Nephron (organoid): ENCODE data around the gene CISH.

Experiments used
- H3K27ac Mint-ChIP-seq, 3 experiments: 2 replicates each; pipeline ENCODE4 v1.8.0; 2020; ENCODE audit warnings: mixed read lengths in 3 of 3, mild to moderate bottlenecking in 2 of 3, moderate library complexity in 1 of 3
- H3K27me3 Mint-ChIP-seq: 2 replicates; pipeline ENCODE4 v1.8.0; 2021; ENCODE audit warnings: low read depth, mild to moderate bottlenecking, moderate library complexity, mixed read lengths
- H3K36me3 Mint-ChIP-seq: 2 replicates; pipeline ENCODE4 v1.8.0; 2020; ENCODE audit warnings: low read depth, mixed read lengths
- H3K4me1 Mint-ChIP-seq: 2 replicates; pipeline ENCODE4 v1.8.0; 2020; ENCODE audit warnings: mixed read lengths
- H3K4me3 Mint-ChIP-seq, 3 experiments: 2 replicates each; pipeline ENCODE4 v1.8.0; 2020; ENCODE audit warnings: mild to moderate bottlenecking in 3 of 3, mixed read lengths in 3 of 3, moderate library complexity in 2 of 3
- H3K9me3 Mint-ChIP-seq: 2 replicates; pipeline ENCODE4 v1.8.0; 2020; ENCODE audit warnings: mixed read lengths
- TF ChIP-seq, protein P1 (sequence below), 3 experiments: fragments of 200-600 bp; sonication (generic); IDR thresholded peaks; one replicate each; pipeline ENCODE4 v1.5.0; 2021; ENCODE audit warnings: antibody characterized with exemption in 3 of 3; ENCODE audit not compliant: unreplicated experiment in 3 of 3

CISH gene

DNA sequence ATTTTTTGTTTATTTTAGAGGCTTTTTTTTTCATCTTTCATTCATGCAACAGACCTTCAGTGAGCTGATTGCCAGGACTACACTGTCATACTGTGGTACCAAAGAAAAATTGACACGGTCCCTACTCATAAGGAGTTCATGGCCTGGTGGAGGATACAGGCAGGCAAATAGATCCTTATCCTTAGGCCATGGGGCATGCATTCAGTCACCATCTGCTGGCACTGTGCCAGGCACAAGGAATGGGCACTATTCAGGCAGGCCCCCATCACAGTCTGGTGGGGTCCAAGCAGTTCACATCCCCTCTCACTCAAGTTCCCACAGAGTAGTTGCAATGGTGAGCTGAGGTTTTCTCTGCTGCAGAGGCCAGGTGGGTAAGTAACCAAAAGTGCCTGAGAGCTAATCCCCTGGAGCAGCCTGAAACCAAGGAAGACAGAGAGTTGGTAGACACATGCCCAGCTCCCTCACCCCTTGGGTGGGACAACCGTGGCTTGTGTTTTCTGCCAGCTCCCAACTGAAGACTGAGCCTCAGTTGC, 17.3 kb downstream of the CISH start:
- TF ChIP-seq, protein P1, sequence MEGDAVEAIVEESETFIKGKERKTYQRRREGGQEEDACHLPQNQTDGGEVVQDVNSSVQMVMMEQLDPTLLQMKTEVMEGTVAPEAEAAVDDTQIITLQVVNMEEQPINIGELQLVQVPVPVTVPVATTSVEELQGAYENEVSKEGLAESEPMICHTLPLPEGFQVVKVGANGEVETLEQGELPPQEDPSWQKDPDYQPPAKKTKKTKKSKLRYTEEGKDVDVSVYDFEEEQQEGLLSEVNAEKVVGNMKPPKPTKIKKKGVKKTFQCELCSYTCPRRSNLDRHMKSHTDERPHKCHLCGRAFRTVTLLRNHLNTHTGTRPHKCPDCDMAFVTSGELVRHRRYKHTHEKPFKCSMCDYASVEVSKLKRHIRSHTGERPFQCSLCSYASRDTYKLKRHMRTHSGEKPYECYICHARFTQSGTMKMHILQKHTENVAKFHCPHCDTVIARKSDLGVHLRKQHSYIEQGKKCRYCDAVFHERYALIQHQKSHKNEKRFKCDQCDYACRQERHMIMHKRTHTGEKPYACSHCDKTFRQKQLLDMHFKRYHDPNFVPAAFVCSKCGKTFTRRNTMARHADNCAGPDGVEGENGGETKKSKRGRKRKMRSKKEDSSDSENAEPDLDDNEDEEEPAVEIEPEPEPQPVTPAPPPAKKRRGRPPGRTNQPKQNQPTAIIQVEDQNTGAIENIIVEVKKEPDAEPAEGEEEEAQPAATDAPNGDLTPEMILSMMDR (IDR thresholded peaks at IDR 0.05; ENCODE audit: unreplicated experiment in 3 of 3) = no peak

DNA sequence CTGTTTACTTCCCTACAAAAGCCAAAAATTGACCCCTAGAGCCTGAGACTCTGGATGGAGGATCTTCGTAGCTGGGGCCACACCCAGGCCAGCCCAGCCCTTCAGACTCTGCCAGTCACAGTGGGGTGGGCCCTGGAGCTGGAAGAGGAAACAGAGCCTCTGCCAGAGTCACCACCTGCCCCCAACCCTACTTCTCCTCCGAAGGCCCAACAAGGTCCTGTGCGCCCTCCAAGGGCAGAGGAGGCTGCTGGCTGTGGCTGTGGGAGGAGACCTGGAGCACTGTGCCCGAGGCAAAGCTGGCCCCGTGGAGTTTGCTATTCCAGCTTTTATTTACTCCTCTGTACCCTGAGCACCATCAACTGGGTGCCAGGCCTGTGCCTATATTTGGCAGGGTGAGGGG, 19.0 kb downstream of the CISH start:
- TF ChIP-seq, protein P1 (IDR thresholded peaks at IDR 0.05; ENCODE audit: unreplicated experiment in 3 of 3) = no peak
- no peak overlapping the region for H3K4me3 Mint-ChIP-seq
- H3K27ac Mint-ChIP-seq = no peak overlapping the region
- no peaks in the 10 kb centered on the region for H3K27me3 Mint-ChIP-seq
- H3K9me3 Mint-ChIP-seq = no peaks in the 10 kb centered on the region
- no peaks in the 10 kb centered on the region for H3K36me3 Mint-ChIP-seq
- no peaks in the 10 kb centered on the region for H3K4me1 Mint-ChIP-seq

More for the DNA sequence above, 17.3 kb downstream of the CISH start:
- no peaks in the 10 kb centered on the region for H3K36me3 Mint-ChIP-seq
- peak overlapping the region in 1 of 3 experiments; percentile 13 for H3K27ac Mint-ChIP-seq
- H3K4me1 Mint-ChIP-seq = peaks cover 10% of the 10 kb centered on the region
- H3K9me3 Mint-ChIP-seq = no peaks in the 10 kb centered on the region
- H3K27me3 Mint-ChIP-seq = no peaks in the 10 kb centered on the region
- no peak overlapping the region for H3K4me3 Mint-ChIP-seq

DNA sequence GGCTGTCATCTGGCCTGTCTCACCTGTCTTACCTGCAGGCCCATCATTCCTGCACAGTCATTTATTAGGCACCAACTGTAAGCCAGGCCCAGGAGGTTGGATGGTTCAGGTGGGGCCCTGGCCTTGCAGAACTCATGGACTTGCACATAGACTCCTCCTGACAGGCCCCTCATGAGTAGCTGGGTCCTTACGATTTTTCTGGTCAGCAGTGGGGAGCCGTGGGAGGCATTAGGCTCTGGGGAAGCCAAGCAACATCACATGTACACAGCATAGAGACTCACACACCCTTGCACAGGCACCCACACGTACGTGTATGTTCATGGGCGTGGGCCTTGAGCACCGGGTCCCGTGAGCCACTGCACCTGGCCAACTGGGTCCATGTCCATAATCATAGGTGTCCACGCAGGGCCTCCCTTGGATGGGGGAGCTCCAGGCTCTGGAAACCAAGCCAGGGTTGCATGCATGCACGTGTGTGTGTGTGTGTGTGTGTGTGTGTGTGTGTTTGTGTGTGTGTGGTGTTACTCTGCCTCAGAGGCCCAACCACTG, 20.3 kb downstream of the CISH start:
- Mint-ChIP-seq H3K36me3 (no peaks in the 10 kb centered on the region), H3K27me3 (no peaks in the 10 kb centered on the region), H3K27ac (no peak overlapping the region), H3K4me1 (no peaks in the 10 kb centered on the region), H3K9me3 (no peaks in the 10 kb centered on the region), H3K4me3 (no peak overlapping the region)
- TF ChIP-seq, protein P1 (IDR thresholded peaks at IDR 0.05; ENCODE audit: unreplicated experiment in 3 of 3) = no peak

DNA sequence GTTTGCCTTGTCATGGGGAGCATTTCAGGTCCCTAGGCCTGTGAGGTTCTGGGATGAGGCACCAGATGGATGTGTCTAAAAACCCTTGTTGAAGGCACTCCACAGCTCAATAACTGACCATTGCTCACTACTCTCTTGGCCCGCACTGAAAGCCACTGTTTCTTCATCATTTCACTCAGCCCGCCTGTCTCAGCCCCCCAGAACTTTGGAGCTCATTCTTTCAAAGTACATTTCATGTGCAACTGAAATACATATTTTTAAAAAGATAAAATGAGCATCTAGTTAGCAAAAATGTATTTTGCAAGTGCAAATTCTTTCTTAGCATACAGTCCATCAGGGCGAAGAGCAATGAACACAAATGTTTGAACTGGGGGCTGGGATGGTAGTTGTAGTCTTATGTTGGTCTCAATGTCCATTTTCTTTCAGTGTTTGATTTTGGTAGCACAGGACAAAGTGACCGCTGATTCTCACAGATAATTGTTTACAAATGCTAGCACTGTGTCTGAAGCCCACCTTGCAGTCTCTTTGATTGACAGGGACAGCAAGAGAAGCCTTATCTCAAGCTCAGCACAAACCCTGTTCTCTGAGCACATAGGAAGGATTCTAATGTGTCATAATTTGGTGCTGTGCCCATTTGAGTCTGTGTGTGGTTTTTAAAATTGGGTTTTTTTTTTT, 22.7 kb downstream of the CISH start:
- Mint-ChIP-seq H3K4me1 (no peaks in the 10 kb centered on the region), H3K27ac (no peak overlapping the region), H3K36me3 (peaks cover 4% of the 10 kb centered on the region), H3K4me3 (no peak overlapping the region), H3K9me3 (no peaks in the 10 kb centered on the region), H3K27me3 (no peaks in the 10 kb centered on the region)
- TF ChIP-seq, protein P1 (IDR thresholded peaks at IDR 0.05; ENCODE audit: unreplicated experiment in 3 of 3) = no peak

DNA sequence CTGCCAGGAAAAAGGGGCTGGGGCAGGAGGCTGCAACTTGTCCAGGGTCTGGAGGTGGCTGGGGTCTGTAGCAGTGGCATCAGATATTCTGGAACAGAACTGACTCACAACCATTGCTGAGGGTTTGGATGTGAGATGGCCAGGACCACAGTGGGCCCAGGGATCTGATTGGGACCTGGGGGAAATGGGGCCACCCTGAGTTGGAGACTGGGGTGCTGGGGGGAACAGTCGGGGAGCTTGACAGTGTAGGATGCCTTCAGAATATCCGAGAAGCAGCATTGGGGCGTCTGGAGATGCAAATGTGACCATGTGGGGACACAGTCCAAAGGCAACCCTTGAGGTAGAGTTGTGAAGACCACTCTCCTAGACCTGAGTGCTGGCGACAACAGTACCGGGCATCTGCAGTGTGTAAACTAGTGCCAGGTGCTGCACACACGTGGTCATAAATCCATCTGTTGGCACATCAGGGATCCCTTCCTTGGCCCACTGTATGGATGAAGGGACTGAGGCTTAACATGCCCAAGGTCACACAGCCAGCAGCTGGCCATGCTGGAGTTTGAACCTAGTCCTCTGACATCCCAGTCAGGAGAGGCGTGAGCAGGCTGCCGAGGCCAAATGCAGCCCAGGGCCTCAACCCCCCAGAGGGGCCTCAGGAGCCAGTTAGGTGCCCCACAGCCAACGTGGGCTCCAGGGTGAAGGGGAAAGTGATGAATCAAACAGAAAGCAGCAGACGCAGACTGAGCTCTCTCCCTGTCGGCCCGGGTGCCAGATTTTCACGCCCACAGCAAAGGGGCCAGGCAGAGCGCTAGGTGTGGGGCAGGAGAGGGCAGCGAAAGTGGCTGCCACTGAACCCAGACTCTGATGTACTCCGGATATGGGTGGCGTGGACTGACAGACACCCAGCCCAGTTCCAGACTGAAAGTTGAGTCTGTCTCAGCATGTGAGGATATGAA, 23.5 kb downstream of the CISH start:
- Mint-ChIP-seq H3K9me3 (no peaks in the 10 kb centered on the region), H3K27me3 (no peaks in the 10 kb centered on the region), H3K36me3 (peaks cover 4% of the 10 kb centered on the region), H3K4me1 (no peaks in the 10 kb centered on the region), H3K4me3 (no peak overlapping the region), H3K27ac (peak overlapping the region in 1 of 3 experiments; percentile 3)
- TF ChIP-seq, protein P1 (IDR thresholded peaks at IDR 0.05; ENCODE audit: unreplicated experiment in 3 of 3) = no peak
